CD14-positive monocyte (primary cell): Measurements from ENCODE around the gene TNIK. TPM values are rescaled to one million over a fixed set of nuclear protein-coding genes. Genes with fewer than 3 reads are reported as not detected.

Experiments
- DNase-seq, 3 donors: peaks; one replicate each; pipeline ENCODE4 v3.0.0-alpha.2; 2011 to 2022
- H2AFZ ChIP-seq: 2 replicates; pipeline ENCODE4 v1.6.0; 2012; ENCODE audit warnings: mild to moderate bottlenecking, low read depth, low read length, inconsistent platforms; ENCODE audit not compliant: insufficient read depth, poor library complexity, severe bottlenecking
- H3K27ac ChIP-seq, 2 donors: 1 replicate in 1 of 2; 2 replicates in 1 of 2; pipeline ENCODE4 v1.5.1; 2012 to 2013; ENCODE audit warnings: low read length in 2 of 2, control low read depth in 1 of 2, inconsistent platforms in 1 of 2, low read depth in 1 of 2, mild to moderate bottlenecking in 1 of 2
- H3K27me3 ChIP-seq, 2 donors: one replicate each; pipeline versions ENCODE4 v1.6.0 to v1.6.1; 2011 to 2013; ENCODE audit warnings: low read length in 2 of 2; ENCODE audit not compliant: control insufficient read depth in 2 of 2, insufficient read depth in 2 of 2
- H3K36me3 ChIP-seq, 2 donors: replicated peaks in 1 of 2; 1 replicate in 1 of 2; 2 replicates in 1 of 2; pipeline versions ENCODE4 v1.5.1 to v1.6.1; 2012 to 2013; ENCODE audit warnings: low read length in 2 of 2, control low read depth in 1 of 2, inconsistent platforms in 1 of 2, mild to moderate bottlenecking in 1 of 2; ENCODE audit not compliant: insufficient read depth in 2 of 2, control insufficient read depth in 1 of 2
- H3K4me1 ChIP-seq, 2 donors: 1 replicate in 1 of 2; 2 replicates in 1 of 2; pipeline versions ENCODE4 v1.5.1 to v1.6.1; 2012 to 2013; ENCODE audit warnings: low read length in 2 of 2, control low read depth in 1 of 2, inconsistent platforms in 1 of 2, mild to moderate bottlenecking in 1 of 2, moderate library complexity in 1 of 2; ENCODE audit not compliant: insufficient read depth in 2 of 2, control insufficient read depth in 1 of 2
- H3K4me2 ChIP-seq: replicated peaks from 2 replicates; pipeline ENCODE3; 2012; ENCODE audit warnings: low read length, moderate library complexity, mild to moderate bottlenecking; ENCODE audit not compliant: poor library complexity, severe bottlenecking; ENCODE audit errors: extremely low read depth
- H3K4me3 ChIP-seq, 3 experiments: fragments of 200-600 bp in 1 of 3; sonication (generic) in 1 of 3; replicated peaks in 1 of 3; 1 replicate in 2 of 3; 2 replicates in 1 of 3; pipeline ENCODE4 v1.5.1; 2011 to 2013; ENCODE audit warnings: low read length in 3 of 3, mild to moderate bottlenecking in 3 of 3, control low read depth in 2 of 3, low read depth in 2 of 3, inconsistent platforms in 1 of 3, moderate library complexity in 1 of 3
- H3K79me2 ChIP-seq: 2 replicates; pipeline ENCODE4 v1.6.0; 2012; ENCODE audit warnings: mild to moderate bottlenecking, control low read depth, inconsistent platforms, low read length, moderate library complexity; ENCODE audit not compliant: insufficient read depth
- H3K9ac ChIP-seq: 2 replicates; pipeline ENCODE4 v1.6.0; 2017; ENCODE audit warnings: low read length, mild to moderate bottlenecking; ENCODE audit not compliant: insufficient read depth, poor library complexity, severe bottlenecking
- H3K9me3 ChIP-seq, 2 donors: replicated peaks in 1 of 2; 1 replicate in 1 of 2; 2 replicates in 1 of 2; pipeline versions ENCODE4 v1.5.1 to v1.6.1; 2012 to 2013; ENCODE audit warnings: low read length in 2 of 2, control low read depth in 1 of 2; ENCODE audit not compliant: control insufficient read depth in 1 of 2, insufficient read depth in 1 of 2
- H4K20me1 ChIP-seq: 2 replicates; pipeline ENCODE4 v1.6.0; 2012; ENCODE audit warnings: mild to moderate bottlenecking, low read length, control low read depth, moderate library complexity; ENCODE audit not compliant: insufficient read depth
- H3K27ac Mint-ChIP-seq, 7 donors: one replicate each; pipeline ENCODE4 v1.8.0; 2020; ENCODE audit warnings: mild to moderate bottlenecking in 7 of 7, mixed read lengths in 7 of 7, moderate library complexity in 6 of 7, inconsistent platforms in 2 of 7
- H3K27me3 Mint-ChIP-seq, 3 donors: one replicate each; pipeline ENCODE4 v1.8.0; 2021 to 2022; ENCODE audit warnings: low read depth in 3 of 3, mild to moderate bottlenecking in 3 of 3, mixed read lengths in 3 of 3, moderate library complexity in 3 of 3, inconsistent platforms in 1 of 3
- H3K36me3 Mint-ChIP-seq, 2 donors: one replicate each; pipeline ENCODE4 v1.8.0; 2020; ENCODE audit warnings: mixed read lengths in 2 of 2, inconsistent platforms in 1 of 2, mild to moderate bottlenecking in 1 of 2
- H3K4me1 Mint-ChIP-seq: one replicate; pipeline ENCODE4 v1.8.0; 2020; ENCODE audit warnings: mild to moderate bottlenecking, mixed read lengths
- H3K4me3 Mint-ChIP-seq, 2 donors: one replicate each; pipeline ENCODE4 v1.8.0; 2020; ENCODE audit warnings: mild to moderate bottlenecking in 2 of 2, mixed read lengths in 2 of 2, moderate library complexity in 1 of 2
- H3K9me3 Mint-ChIP-seq, 7 donors: one replicate each; pipeline ENCODE4 v1.8.0; 2020 to 2022; ENCODE audit warnings: mixed read lengths in 7 of 7, mild to moderate bottlenecking in 6 of 7, moderate library complexity in 6 of 7, inconsistent platforms in 2 of 7
- CTCF ChIP-seq: fragments of 200-600 bp; IDR thresholded peaks from one replicate; pipeline ENCODE4 v1.8.0; 2022; ENCODE audit warnings: antibody characterized with exemption, mild to moderate bottlenecking
- WGBS: methylation state at CpG from one replicate; pipeline ENCODE4 v1.1.5; 2013; ENCODE audit warnings: missing lambda C conversion rate; ENCODE audit not compliant: insufficient coverage; 5-methylcytosine and 5-hydroxymethylcytosine counted together
- intact Hi-C, 2 donors: fragments of 100-400 bp; cut with micrococcal nuclease; formaldehyde crosslinking; loops; one replicate each; pipeline versions ENCODE4 v1.15.0 to v1.15.1; 2023
- polyA plus RNA-seq, 3 donors: library from polyadenylated mRNA; depleted of rRNA in 1 of 3; unstranded in 2 of 3; stranded (reverse) in 1 of 3; fragments of 300-500 nt in 2 of 3; fragments of >200 nt in 1 of 3; fragmentation: Illumina TruSeq in 2 of 3; gene quantifications; 1 replicate in 2 of 3; 2 replicates in 1 of 3; pipeline ENCODE4 v1.2.3, GENCODE V29; 2012 to 2021

The TNIK gene
- polyA plus RNA-seq, 3 donors = 0.36 to 1.8 (median 0.75) TPM

- no peaks in the 10 kb centered on the region for H3K79me2 ChIP-seq
- intact Hi-C loops = no loop called here
- no peak overlapping the region for H3K4me2 ChIP-seq
- DNase-seq = no peak
- no peaks in the 10 kb centered on the region for H3K27me3 ChIP-seq
- Mint-ChIP-seq H3K4me1 (no peaks in the 10 kb centered on the region), H3K36me3 (no peaks in the 10 kb centered on the region), H3K4me3 (no peak overlapping the region), H3K27ac (no peak overlapping the region), H3K27me3 (no peaks in the 10 kb centered on the region), H3K9me3 (no peaks in the 10 kb centered on the region)
- no peak overlapping the region for H2AFZ ChIP-seq
- no peak overlapping the region for H3K9ac ChIP-seq
- no peaks in the 10 kb centered on the region for H3K9me3 ChIP-seq
- H3K36me3 ChIP-seq = no peaks in the 10 kb centered on the region
- TF ChIP-seq CTCF = no peak
- 90% methylated on average over 2 of the region's 5 CpGs for WGBS
- no peaks in the 10 kb centered on the region for H3K4me1 ChIP-seq
- no peak overlapping the region for H3K27ac ChIP-seq
- H3K4me3 ChIP-seq = no peak overlapping the region
- no peaks in the 10 kb centered on the region for H4K20me1 ChIP-seq
These were observed 403.7 kb downstream of the TNIK start for GRCh38 chr3:171056528-171056927.

GRCh38 chr3:171055336-171056178 lies 404.6 kb downstream of the TNIK start:
- no peak overlapping the region for H2AFZ ChIP-seq
- no peak overlapping the region for H3K27ac ChIP-seq
- no peak overlapping the region for H3K9ac ChIP-seq
- no peaks in the 10 kb centered on the region for H3K9me3 ChIP-seq
- no peaks in the 10 kb centered on the region for H3K4me1 Mint-ChIP-seq
- no peaks in the 10 kb centered on the region for H3K27me3 Mint-ChIP-seq
- no peaks in the 10 kb centered on the region for H4K20me1 ChIP-seq
- TF ChIP-seq CTCF = no peak
- no peak overlapping the region for H3K4me3 ChIP-seq
- H3K9me3 Mint-ChIP-seq = no peaks in the 10 kb centered on the region
- no peak for DNase-seq
- no peak overlapping the region for H3K4me2 ChIP-seq
- no peaks in the 10 kb centered on the region for H3K79me2 ChIP-seq
- H3K27me3 ChIP-seq = no peaks in the 10 kb centered on the region
- H3K36me3 ChIP-seq = no peaks in the 10 kb centered on the region
- H3K36me3 Mint-ChIP-seq = no peaks in the 10 kb centered on the region
- no peak overlapping the region for H3K27ac Mint-ChIP-seq
- intact Hi-C loops = no loop called here
- H3K4me1 ChIP-seq = no peaks in the 10 kb centered on the region
- 100% methylated on average over 2 of the region's 4 CpGs for WGBS
- H3K4me3 Mint-ChIP-seq = no peak overlapping the region
